GM12878 (cell line): ENCODE results near the gene TMED1. TPM values are rescaled to one million over a fixed set of nuclear protein-coding genes. Genes with fewer than 3 reads are reported as not detected.
A peak's percentile ranks its signal among the peaks of the same experiment; 100 is the strongest.

Source experiments
- ASH2L ChIP-seq: fragments of 300-600, 200-600 bp; sonication (generic); IDR thresholded peaks from 2 replicates; pipeline ENCODE4 v1.6.1; 2017; ENCODE audit warnings: low read depth, mild to moderate bottlenecking, borderline replicate concordance
- CBX3 ChIP-seq: fragments of 200-600 bp; sonication (generic); IDR thresholded peaks from 2 replicates; pipeline ENCODE4 v1.6.1; 2016; ENCODE audit warnings: low read depth, borderline replicate concordance
- CREB1 ChIP-seq: IDR thresholded peaks from 2 replicates; pipeline ENCODE4 v1.6.1; 2012; ENCODE audit warnings: low read depth, mild to moderate bottlenecking, inconsistent platforms
- ETV6 ChIP-seq, 2 experiments: fragments of 450-650 bp in 1 of 2; IDR thresholded peaks in 1 of 2; conservative IDR thresholded peaks in 1 of 2; 2 replicates each; pipeline ENCODE4 v1.6.1; 2014; ENCODE audit warnings: antibody characterized with exemption in 1 of 2, borderline replicate concordance in 1 of 2, low read depth in 1 of 2, mild to moderate bottlenecking in 1 of 2, moderate library complexity in 1 of 2
- HSF1 ChIP-seq: fragments of 150-350 bp; IDR thresholded peaks from 2 replicates; pipeline ENCODE4 v1.6.1; 2014; ENCODE audit warnings: mild to moderate bottlenecking, low read depth, low read length
- KAT2A ChIP-seq: conservative IDR thresholded peaks from 2 replicates; pipeline ENCODE4 v1.6.1; 2011; ENCODE audit warnings: low read depth, low read length; ENCODE audit not compliant: control insufficient read depth
- LARP7 ChIP-seq: fragments of 450-650 bp; IDR thresholded peaks from 2 replicates; pipeline ENCODE4 v1.6.1; 2017; ENCODE audit warnings: mild to moderate bottlenecking
- MAX ChIP-seq: IDR thresholded peaks from 2 replicates; pipeline ENCODE4 v1.6.1; 2012; ENCODE audit warnings: low read depth, low read length, improper control_type of control experiment
- MTA2 ChIP-seq: fragments of 450-650 bp; IDR thresholded peaks from 2 replicates; pipeline ENCODE4 v1.6.1; 2016; ENCODE audit warnings: low read depth, mild to moderate bottlenecking, moderate library complexity
- NFXL1 ChIP-seq: fragments of 450-650 bp; IDR thresholded peaks from 2 replicates; pipeline ENCODE4 v1.6.1; 2017; ENCODE audit warnings: antibody characterized with exemption, mild to moderate bottlenecking, borderline replicate concordance
- PBX3 ChIP-seq: IDR thresholded peaks from 2 replicates; pipeline ENCODE4 v1.6.1; 2011; ENCODE audit warnings: mild to moderate bottlenecking, low read depth, low read length, moderate library complexity; ENCODE audit not compliant: insufficient replicate concordance
- POLR2AphosphoS5 ChIP-seq: IDR thresholded peaks from 2 replicates; pipeline ENCODE4 v1.6.1; 2011; ENCODE audit warnings: mild to moderate bottlenecking, low read length, inconsistent platforms
- SMAD1 ChIP-seq: fragments of 450-650 bp; IDR thresholded peaks from 2 replicates; pipeline ENCODE4 v1.6.1; 2018; ENCODE audit warnings: mild to moderate bottlenecking, low read depth; ENCODE audit not compliant: partially characterized antibody
- SMARCA5 ChIP-seq: fragments of 450-650 bp; IDR thresholded peaks from 2 replicates; pipeline ENCODE4 v1.6.1; 2017; ENCODE audit warnings: mild to moderate bottlenecking
- SUPT20H ChIP-seq: IDR thresholded peaks from 2 replicates; pipeline ENCODE4 v1.6.1; 2011; ENCODE audit warnings: low read depth, mild to moderate bottlenecking, low read length, moderate library complexity, borderline replicate concordance; ENCODE audit not compliant: control insufficient read depth
- TCF12 ChIP-seq: IDR thresholded peaks from 2 replicates; pipeline ENCODE4 v1.6.1; 2011; ENCODE audit warnings: low read depth, mild to moderate bottlenecking, low read length
- USF1 ChIP-seq: IDR thresholded peaks from 2 replicates; pipeline ENCODE4 v1.6.1; 2011; ENCODE audit warnings: borderline replicate concordance, low read depth, mild to moderate bottlenecking, moderate library complexity, mixed read lengths, low read length; ENCODE audit not compliant: insufficient read depth; ENCODE audit errors: extremely low read length
- ZBTB11 ChIP-seq: fragments of 450-650 bp; formaldehyde crosslinking; IDR thresholded peaks from 2 replicates; pipeline ENCODE4 v1.5.0; 2022; ENCODE audit warnings: mild to moderate bottlenecking, missing genetic modification characterization
- ZNF24 ChIP-seq: fragments of 450-650 bp; IDR thresholded peaks from 2 replicates; pipeline ENCODE4 v1.6.1; 2017; ENCODE audit warnings: antibody characterized with exemption, mild to moderate bottlenecking
- ZNF274 ChIP-seq: IDR thresholded peaks from one replicate; pipeline ENCODE4 v1.8.0; 2011; ENCODE audit not compliant: insufficient read length, insufficient read depth
- ZNF384 ChIP-seq: IDR thresholded peaks from 2 replicates; pipeline ENCODE4 v1.6.1; 2012; ENCODE audit warnings: low read depth, mild to moderate bottlenecking, low read length, improper control_type of control experiment, borderline replicate concordance
- ZSCAN29 ChIP-seq: fragments of 450-650 bp; IDR thresholded peaks from 2 replicates; pipeline ENCODE4 v1.6.1; 2017; ENCODE audit warnings: mild to moderate bottlenecking, moderate library complexity
- polyA plus RNA-seq, 11 experiments: library from polyadenylated mRNA; depleted of rRNA in 4 of 11; unstranded in 6 of 11; stranded (reverse) in 5 of 11; fragments of >200 nt; fragmentation: Nextera tagmentation in 4 of 11; fragmentation: Illumina TruSeq in 1 of 11; extraction: Ambion mirVana in 4 of 11; extraction: Trizol in 1 of 11; gene quantifications; 1 replicate in 1 of 11; 2 replicates in 10 of 11; pipeline versions ENCODE4 v1.2.1 to v1.2.3, GENCODE V29; 2011 to 2016; ENCODE audit warnings: inconsistent platforms in 2 of 11, missing spikeins in 2 of 11, low read depth in 1 of 11
- total RNA-seq, 4 experiments: library from RNA; depleted of rRNA in 3 of 4; stranded (reverse); fragments of >200 nt in 3 of 4; fragmentation: Illumina TruSeq in 1 of 4; extraction: Trizol in 1 of 4; gene quantifications; 2 replicates each; pipeline versions ENCODE4 v1.2.1 to v1.2.3, GENCODE V29; 2013 to 2021

Gene TMED1
- total and polyA plus RNA-seq, 10 of the 15 experiments (the other 5 are each of a cell fraction or from before 2014, with no cell fraction given) = 0.60 to 23.1 (median 12.3) TPM

- TF ChIP-seq HSF1 (no peak), CREB1 (peak; percentile 66), TCF12 (0 out of 2 replicates have a peak, but pooled peaks have one; percentile 16), LARP7 (0 out of 2 replicates have a peak, but pooled peaks have one; percentile 37), MAX (peak; percentile 99), ZNF274 (no peak), ZSCAN29 (no peak), ZNF384 (no peak), ZBTB11 (CRISPR knock-in tag) (peak; percentile 33; the same call in 1 of the 2 replicates), MTA2 (0 out of 2 replicates have a peak, but pooled peaks have one; percentile 22), USF1 (peak; percentile 88), NFXL1 (no peak), PBX3 (no peak), ASH2L (no peak), ZNF24 (no peak), SUPT20H (no peak), SMAD1 (no peak), SMARCA5 (no peak), CBX3 (no peak), KAT2A (no peak), POLR2AphosphoS5 (no peak), ETV6 (conservative IDR thresholded peaks at IDR 0.05 in 1 of 2, IDR thresholded peaks at IDR 0.05 in 1 of 2; ENCODE audit: borderline replicate concordance in 1 of 2, low read depth in 1 of 2) (no peak)
Observed at GRCh38 chr19:10836479-10837330, 693 bp upstream of the TMED1 start (continued).
